Endodermal cell (in vitro differentiated cells): ENCODE data around the gene RPTOR. TPM values are rescaled to one million over a fixed set of nuclear protein-coding genes. Genes with fewer than 3 reads are reported as not detected.

Experiments used
- DNase-seq: peaks from one replicate; pipeline ENCODE4 v3.0.0-alpha.2; 2017
- H3K27ac ChIP-seq: 2 replicates; pipeline ENCODE4 v1.5.1; 2013; ENCODE audit warnings: mild to moderate bottlenecking, low read depth, low read length, moderate library complexity
- H3K27me3 ChIP-seq: 2 replicates; pipeline ENCODE4 v1.6.1; 2013; ENCODE audit warnings: mild to moderate bottlenecking, low read length, moderate library complexity; ENCODE audit not compliant: insufficient read depth, control insufficient read depth, poor library complexity, severe bottlenecking
- H3K36me3 ChIP-seq: 2 replicates; pipeline ENCODE4 v1.7.0; 2013; ENCODE audit warnings: mild to moderate bottlenecking, low read length, moderate library complexity; ENCODE audit not compliant: control insufficient read depth, insufficient read depth
- H3K4me1 ChIP-seq: one replicate; pipeline ENCODE4 v1.7.0; 2013; ENCODE audit warnings: low read length; ENCODE audit not compliant: control insufficient read depth, insufficient read depth
- H3K4me3 ChIP-seq: 2 replicates; pipeline ENCODE4 v1.5.1; 2013; ENCODE audit warnings: mild to moderate bottlenecking, low read length, moderate library complexity
- H3K9ac ChIP-seq: 2 replicates; pipeline ENCODE4 v1.6.1; 2013; ENCODE audit warnings: mild to moderate bottlenecking, low read length, moderate library complexity; ENCODE audit not compliant: poor library complexity, severe bottlenecking; ENCODE audit errors: extremely low read depth
- H3K9me3 ChIP-seq: 2 replicates; pipeline ENCODE4 v1.6.1; 2013; ENCODE audit warnings: mild to moderate bottlenecking, low read length, moderate library complexity; ENCODE audit not compliant: control insufficient read depth
- H3K27ac Mint-ChIP-seq: 2 replicates; pipeline ENCODE4 v1.8.0; 2020; ENCODE audit warnings: mixed read lengths
- H3K27me3 Mint-ChIP-seq: 2 replicates; pipeline ENCODE4 v1.8.0; 2021; ENCODE audit warnings: mild to moderate bottlenecking, mixed read lengths; ENCODE audit not compliant: insufficient read depth
- H3K36me3 Mint-ChIP-seq: 2 replicates; pipeline ENCODE4 v1.8.0; 2020; ENCODE audit warnings: low read depth, mixed read lengths
- H3K4me1 Mint-ChIP-seq: 2 replicates; pipeline ENCODE4 v1.8.0; 2020; ENCODE audit warnings: mixed read lengths
- H3K4me3 Mint-ChIP-seq: 2 replicates; pipeline ENCODE4 v1.8.0; 2020; ENCODE audit warnings: mild to moderate bottlenecking, moderate library complexity, mixed read lengths
- H3K9me3 Mint-ChIP-seq: 2 replicates; pipeline ENCODE4 v1.8.0; 2020; ENCODE audit warnings: mild to moderate bottlenecking, mixed read lengths
- CTCF ChIP-seq: fragments of 200-600 bp; sonication (generic); conservative IDR thresholded peaks from 2 replicates; pipeline ENCODE4 v1.5.0; 2021; ENCODE audit warnings: antibody characterized with exemption, mild to moderate bottlenecking
- WGBS, 2 experiments: methylation state at CpG; one replicate each; pipeline versions ENCODE4 v1.1.5 to v1.1.7; 2013; ENCODE audit warnings: missing lambda C conversion rate in 2 of 2, mixed read lengths in 1 of 2; ENCODE audit not compliant: insufficient coverage in 1 of 2, insufficient read length in 1 of 2; 5-methylcytosine and 5-hydroxymethylcytosine counted together
- total RNA-seq, 2 donors: library from RNA; stranded (reverse); fragmentation: NEBNext Ultra II Directional in 1 of 2; extraction: Animal tissue kit (Norgen Biotek cat#: 25700) in 1 of 2; gene quantifications; 2 replicates in 1 of 2; 3 replicates in 1 of 2; pipeline ENCODE4 v1.2.1, GENCODE V29; 2021

RPTOR gene
- total RNA-seq, 2 donors from 2014 or later: 45.1 to 53.4 TPM

GRCh38 chr17:80803451-80804428 is 259.1 kb downstream of the RPTOR start:
- Histone ChIP-seq H3K9ac (no peak overlapping the region), H3K27me3 (no peaks in the 10 kb centered on the region), H3K27ac (no peak overlapping the region), H3K9me3 (peaks cover 24% of the 10 kb centered on the region), H3K4me3 (no peak overlapping the region), H3K36me3 (peaks cover 10% of the 10 kb centered on the region), H3K4me1 (peaks cover 3% of the 10 kb centered on the region)
- Mint-ChIP-seq H3K27me3 (no peaks in the 10 kb centered on the region), H3K27ac (peak overlapping the region; percentile 41), H3K4me3 (no peak overlapping the region), H3K9me3 (peaks cover 16% of the 10 kb centered on the region), H3K36me3 (peaks cover 9% of the 10 kb centered on the region), H3K4me1 (peaks cover 21% of the 10 kb centered on the region)
- DNase-seq: peak; percentile 49
- no peak for TF ChIP-seq CTCF
- WGBS, 2 experiments: 93 to 94% methylated on average over 33 to 36 of the region's 36 CpGs

- Mint-ChIP-seq H3K27me3 (no peaks in the 10 kb centered on the region), H3K27ac (no peak overlapping the region), H3K4me1 (peaks cover 18% of the 10 kb centered on the region)
Observed at GRCh38 chr17:80804466-80804865, 259.8 kb downstream of the RPTOR start.

More at GRCh38 chr17:80804466-80804865, 259.8 kb downstream of the RPTOR start:
- WGBS, 2 experiments: 91 to 93% methylated on average over 8 to 15 of the region's 15 CpGs
- Histone ChIP-seq H3K4me1 (peaks cover 3% of the 10 kb centered on the region), H3K27me3 (no peaks in the 10 kb centered on the region), H3K27ac (no peak overlapping the region), H3K9me3 (peaks cover 24% of the 10 kb centered on the region), H3K4me3 (no peak overlapping the region), H3K9ac (no peak overlapping the region), H3K36me3 (peaks cover 10% of the 10 kb centered on the region)
- H3K9me3 Mint-ChIP-seq: peaks cover 16% of the 10 kb centered on the region
- peak; percentile 51 for DNase-seq
- no peak for TF ChIP-seq CTCF
- peaks cover 9% of the 10 kb centered on the region for H3K36me3 Mint-ChIP-seq
- H3K4me3 Mint-ChIP-seq: no peak overlapping the region
